GM12874 (cell line): ENCODE measurements around the gene PPP6R2.

Experiments used
- TF ChIP-seq, protein P1 (sequence below): IDR thresholded peaks from 2 replicates; pipeline ENCODE4 v1.5.1; 2011; ENCODE audit warnings: low read depth, mild to moderate bottlenecking, control low read depth, low read length, moderate library complexity; ENCODE audit not compliant: insufficient read depth

PPP6R2 gene

DNA sequence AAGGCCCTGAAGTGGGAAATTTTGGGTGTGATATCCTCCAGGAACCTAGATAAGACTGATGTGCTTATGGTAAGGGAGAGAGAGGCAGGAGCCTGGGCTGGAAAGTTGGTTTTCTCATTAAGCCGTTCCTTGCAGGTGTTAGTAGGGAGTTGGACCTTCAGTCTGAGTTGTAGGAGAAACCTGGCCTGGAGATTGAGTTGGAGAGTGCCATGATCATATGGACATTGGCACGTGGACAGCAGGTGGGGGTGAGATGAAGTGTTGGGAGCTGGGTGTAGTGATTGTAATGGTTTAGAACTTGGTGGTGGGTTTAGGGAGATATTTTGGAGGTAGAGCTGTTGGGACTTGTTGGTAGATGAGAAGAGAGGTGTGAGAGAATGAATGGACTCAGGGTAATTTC is 4.9 kb downstream of the PPP6R2 start:
- TF ChIP-seq, protein P1, sequence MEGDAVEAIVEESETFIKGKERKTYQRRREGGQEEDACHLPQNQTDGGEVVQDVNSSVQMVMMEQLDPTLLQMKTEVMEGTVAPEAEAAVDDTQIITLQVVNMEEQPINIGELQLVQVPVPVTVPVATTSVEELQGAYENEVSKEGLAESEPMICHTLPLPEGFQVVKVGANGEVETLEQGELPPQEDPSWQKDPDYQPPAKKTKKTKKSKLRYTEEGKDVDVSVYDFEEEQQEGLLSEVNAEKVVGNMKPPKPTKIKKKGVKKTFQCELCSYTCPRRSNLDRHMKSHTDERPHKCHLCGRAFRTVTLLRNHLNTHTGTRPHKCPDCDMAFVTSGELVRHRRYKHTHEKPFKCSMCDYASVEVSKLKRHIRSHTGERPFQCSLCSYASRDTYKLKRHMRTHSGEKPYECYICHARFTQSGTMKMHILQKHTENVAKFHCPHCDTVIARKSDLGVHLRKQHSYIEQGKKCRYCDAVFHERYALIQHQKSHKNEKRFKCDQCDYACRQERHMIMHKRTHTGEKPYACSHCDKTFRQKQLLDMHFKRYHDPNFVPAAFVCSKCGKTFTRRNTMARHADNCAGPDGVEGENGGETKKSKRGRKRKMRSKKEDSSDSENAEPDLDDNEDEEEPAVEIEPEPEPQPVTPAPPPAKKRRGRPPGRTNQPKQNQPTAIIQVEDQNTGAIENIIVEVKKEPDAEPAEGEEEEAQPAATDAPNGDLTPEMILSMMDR, result no peak

DNA sequence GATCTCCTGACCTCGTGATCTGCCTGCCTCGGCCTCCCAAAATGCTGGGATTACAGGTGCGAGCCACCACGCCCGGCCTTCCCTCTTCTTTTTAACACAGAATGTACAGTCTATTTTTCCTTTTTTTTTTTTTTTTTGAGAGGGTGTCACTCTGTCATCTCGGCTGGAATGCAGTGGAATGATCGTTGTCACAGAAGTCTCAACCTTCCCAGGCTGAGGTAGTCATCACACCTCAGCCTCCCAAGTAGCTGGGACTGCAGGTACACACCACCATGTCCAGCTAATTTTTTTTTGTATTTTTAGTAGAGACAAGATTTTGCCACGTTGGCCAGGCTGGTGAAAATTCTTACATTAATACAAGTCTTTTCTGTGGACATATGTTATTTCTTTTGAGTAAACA is 13.1 kb downstream of the PPP6R2 start:
- TF ChIP-seq, protein P1, result no peak

DNA sequence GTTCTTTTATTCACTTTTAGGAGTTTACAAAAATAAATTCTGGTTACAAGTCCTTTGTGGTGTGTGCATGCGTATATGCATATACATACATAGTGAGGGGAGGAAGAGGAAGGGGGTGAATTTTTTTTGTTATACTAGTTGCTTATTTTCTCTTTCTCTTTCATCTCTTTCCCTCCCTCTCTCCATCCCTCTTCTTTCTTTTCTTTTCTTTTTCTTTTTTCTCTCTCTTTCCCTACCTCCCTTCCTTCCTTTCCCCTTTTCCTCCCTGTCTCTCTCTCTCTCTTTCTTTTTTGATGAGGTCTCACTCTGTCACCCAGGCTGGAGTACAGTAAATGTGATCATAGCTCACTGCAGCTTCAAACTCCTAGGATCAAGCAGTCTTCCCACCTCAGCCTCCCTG is 14.1 kb downstream of the PPP6R2 start:
- TF ChIP-seq, protein P1, result no peak

DNA sequence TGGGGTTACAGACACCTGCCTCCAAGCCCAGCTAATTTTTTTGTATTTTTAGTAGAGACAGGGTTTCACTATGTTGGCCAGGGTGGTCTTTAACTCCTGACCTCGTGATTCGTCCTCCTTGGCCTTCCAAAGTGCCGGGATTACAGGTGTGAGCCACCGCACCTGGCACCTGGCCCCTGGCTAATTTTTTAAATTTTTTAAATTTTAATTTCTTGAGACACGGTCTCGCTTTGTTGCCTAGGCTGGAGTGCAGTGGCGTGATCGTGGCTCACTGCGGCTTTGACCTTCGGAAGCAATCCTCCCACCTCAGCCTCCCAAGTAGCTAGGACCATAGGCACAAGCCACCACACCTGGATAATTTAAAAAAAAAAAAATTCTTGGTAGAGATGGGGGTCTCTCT is 14.6 kb downstream of the PPP6R2 start:
- TF ChIP-seq, protein P1, result no peak

- TF ChIP-seq, protein P1, result no peak
Measured at GRCh38 chr22:50360578-50360977, 17.5 kb downstream of the PPP6R2 start.

DNA sequence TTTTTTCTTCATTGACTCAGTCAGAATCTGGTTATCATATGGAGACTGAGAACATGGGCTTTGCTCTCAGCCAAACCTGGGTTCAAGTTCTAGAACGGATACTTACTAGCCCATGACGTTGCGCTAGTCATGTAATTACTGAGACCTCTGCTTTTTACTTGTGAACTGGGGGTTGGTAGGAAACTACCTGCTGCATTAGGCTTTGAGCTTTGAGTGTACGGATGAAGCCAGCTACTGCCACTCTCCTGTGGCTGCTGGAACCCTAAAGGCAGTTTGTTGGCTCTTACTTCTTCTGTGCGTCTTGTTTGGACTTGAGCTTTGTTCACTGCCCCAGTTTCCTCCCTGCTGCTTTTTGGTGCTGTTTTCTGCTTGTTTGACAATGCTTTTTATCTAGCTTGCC is 18.1 kb downstream of the PPP6R2 start:
- TF ChIP-seq, protein P1, result no peak

DNA sequence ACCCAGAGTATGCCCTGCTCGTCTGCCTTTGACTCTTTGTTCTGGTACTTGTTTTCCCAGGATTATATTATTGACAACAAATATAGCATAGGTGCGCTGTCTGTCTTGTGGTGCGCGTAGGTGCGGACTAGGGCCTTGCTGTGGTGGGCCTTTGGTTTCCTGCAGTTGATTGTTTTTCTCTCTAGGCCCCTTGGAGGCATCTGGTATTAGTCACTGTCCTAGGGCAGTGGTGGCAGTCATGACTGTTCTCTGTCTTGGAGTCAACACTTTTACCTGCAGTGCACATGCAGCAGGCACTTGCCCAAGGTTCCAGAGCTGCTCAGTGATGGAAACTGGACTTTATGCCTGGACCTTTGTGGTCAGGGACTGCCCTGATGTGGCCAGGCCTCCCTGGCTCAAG is 18.6 kb downstream of the PPP6R2 start:
- TF ChIP-seq, protein P1, result no peak
